WERI-Rb-1 (cell line): ENCODE measurements around the gene THAP6.

Experiments
- DNase-seq: peaks from one replicate; pipeline ENCODE4 v3.0.0-alpha.2; 2020
- H3K27ac ChIP-seq: fragments of 250-450 bp; sonication (Bioruptor Pico); 2 replicates; pipeline ENCODE4 v1.5.1; 2020; ENCODE audit warnings: mild to moderate bottlenecking, moderate library complexity
- H3K27me3 ChIP-seq: fragments of 250-450 bp; sonication (Bioruptor Pico); 2 replicates; pipeline ENCODE4 v1.5.1; 2021; ENCODE audit warnings: mild to moderate bottlenecking, low read depth, moderate library complexity; ENCODE audit not compliant: insufficient read depth, severe bottlenecking
- H3K36me3 ChIP-seq: fragments of 250-450 bp; sonication (Bioruptor Pico); 2 replicates; pipeline ENCODE4 v1.5.1; 2020; ENCODE audit warnings: mild to moderate bottlenecking, moderate library complexity
- H3K4me3 ChIP-seq: 2 replicates; pipeline ENCODE4 v1.5.1; 2011; ENCODE audit warnings: low read depth, mild to moderate bottlenecking, control low read depth, low read length
- H3K9me3 ChIP-seq: fragments of 250-450 bp; sonication (Bioruptor Pico); 2 replicates; pipeline ENCODE4 v1.5.1; 2021; ENCODE audit warnings: mild to moderate bottlenecking, moderate library complexity; ENCODE audit not compliant: severe bottlenecking
- TF ChIP-seq, protein P1 (sequence below): IDR thresholded peaks from 2 replicates; pipeline ENCODE4 v1.5.1; 2011; ENCODE audit warnings: low read depth, mild to moderate bottlenecking, control low read depth, inconsistent platforms, low read length

The THAP6 gene

DNA sequence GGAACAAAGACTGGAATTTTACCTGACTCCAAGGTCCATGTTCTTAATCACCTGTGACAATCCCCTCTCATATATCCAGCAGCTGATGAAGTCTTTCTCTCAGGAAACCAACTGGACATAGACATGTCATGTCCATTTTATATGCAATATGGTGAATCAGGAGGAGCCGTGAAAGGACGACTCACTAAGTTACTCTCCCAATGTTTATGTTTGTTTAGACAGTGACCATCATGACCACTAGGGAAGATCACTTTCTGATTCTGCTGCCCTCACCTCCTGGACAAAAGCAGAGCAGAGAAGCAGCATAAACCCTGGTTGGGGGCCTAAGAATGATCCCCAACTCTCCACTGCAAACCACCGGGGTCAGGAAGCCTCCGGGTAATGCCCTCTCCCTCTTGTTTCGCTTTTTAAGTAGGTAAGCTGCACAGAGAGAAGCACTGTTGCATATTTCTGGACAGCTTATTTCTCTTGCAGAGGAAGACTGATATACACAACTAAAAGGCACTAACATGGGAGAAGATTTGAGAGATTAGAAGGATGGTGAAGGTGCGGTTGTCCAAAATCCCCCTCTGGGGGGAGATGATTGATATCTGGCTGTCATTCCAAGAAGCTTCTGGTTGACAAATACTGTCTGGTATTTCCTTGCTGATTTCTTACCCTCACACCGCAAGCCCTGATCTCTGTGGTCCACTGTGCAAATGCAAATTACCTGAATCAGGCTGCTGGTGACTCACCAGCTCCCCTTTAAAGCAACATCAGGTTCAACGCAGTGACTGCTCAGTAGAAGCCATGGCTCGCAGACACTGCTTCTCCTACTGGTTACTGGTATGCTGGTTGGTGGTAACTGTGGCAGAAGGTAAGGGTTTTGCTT lies 41.3 kb downstream of the THAP6 start, which contains the start of gene ODAPH:
ODAPH (plus strand) TSS at position 773 of the 871 bp plus-strand sequence; CDS start at position 790, 17 bp downstream.
- TF ChIP-seq, protein P1, sequence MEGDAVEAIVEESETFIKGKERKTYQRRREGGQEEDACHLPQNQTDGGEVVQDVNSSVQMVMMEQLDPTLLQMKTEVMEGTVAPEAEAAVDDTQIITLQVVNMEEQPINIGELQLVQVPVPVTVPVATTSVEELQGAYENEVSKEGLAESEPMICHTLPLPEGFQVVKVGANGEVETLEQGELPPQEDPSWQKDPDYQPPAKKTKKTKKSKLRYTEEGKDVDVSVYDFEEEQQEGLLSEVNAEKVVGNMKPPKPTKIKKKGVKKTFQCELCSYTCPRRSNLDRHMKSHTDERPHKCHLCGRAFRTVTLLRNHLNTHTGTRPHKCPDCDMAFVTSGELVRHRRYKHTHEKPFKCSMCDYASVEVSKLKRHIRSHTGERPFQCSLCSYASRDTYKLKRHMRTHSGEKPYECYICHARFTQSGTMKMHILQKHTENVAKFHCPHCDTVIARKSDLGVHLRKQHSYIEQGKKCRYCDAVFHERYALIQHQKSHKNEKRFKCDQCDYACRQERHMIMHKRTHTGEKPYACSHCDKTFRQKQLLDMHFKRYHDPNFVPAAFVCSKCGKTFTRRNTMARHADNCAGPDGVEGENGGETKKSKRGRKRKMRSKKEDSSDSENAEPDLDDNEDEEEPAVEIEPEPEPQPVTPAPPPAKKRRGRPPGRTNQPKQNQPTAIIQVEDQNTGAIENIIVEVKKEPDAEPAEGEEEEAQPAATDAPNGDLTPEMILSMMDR = no peak
- Histone ChIP-seq H3K36me3 (no peaks in the 10 kb centered on the region), H3K27ac (no peak within 1 kb of the TSS), H3K27me3 (no peaks in the 10 kb centered on the region), H3K9me3 (no peaks in the 10 kb centered on the region), H3K4me3 (no peak within 1 kb of the TSS)
- DNase-seq = peak; percentile 14

- Histone ChIP-seq H3K4me3 (no peak overlapping the region), H3K27me3 (no peaks in the 10 kb centered on the region)
Observed at GRCh38 chr4:75557696-75558095, 43.4 kb downstream of the THAP6 start.

DNA sequence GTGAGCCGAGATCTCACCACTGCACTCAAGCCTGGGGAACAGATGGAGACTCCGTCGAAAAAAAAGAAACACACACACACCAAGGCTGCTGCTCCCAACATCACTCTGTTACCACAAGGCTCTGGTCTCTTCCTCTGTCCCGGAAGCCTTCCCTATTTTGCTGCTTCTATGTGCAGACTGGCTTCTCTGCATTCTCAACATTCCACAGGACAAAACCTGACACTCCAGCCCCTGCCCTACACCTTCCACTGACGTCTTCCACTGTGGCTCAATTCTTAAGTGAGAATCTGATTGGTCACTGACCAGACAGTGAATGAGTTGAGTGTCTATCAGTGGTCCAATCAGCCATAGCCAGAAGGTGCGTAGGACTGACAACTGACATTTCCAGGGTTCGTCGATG lies 47.5 kb downstream of the THAP6 start:
- Histone ChIP-seq H3K27ac (no peak overlapping the region), H3K4me3 (no peak overlapping the region), H3K27me3 (no peaks in the 10 kb centered on the region), H3K9me3 (no peaks in the 10 kb centered on the region), H3K36me3 (no peaks in the 10 kb centered on the region)
- TF ChIP-seq, protein P1 = no peak
- DNase-seq = no peak

More at GRCh38 chr4:75557696-75558095, 43.4 kb downstream of the THAP6 start:
- H3K27ac ChIP-seq = no peak overlapping the region
- H3K9me3 ChIP-seq = no peaks in the 10 kb centered on the region
- H3K36me3 ChIP-seq = no peaks in the 10 kb centered on the region
- no peak for DNase-seq
- TF ChIP-seq, protein P1 = no peak

DNA sequence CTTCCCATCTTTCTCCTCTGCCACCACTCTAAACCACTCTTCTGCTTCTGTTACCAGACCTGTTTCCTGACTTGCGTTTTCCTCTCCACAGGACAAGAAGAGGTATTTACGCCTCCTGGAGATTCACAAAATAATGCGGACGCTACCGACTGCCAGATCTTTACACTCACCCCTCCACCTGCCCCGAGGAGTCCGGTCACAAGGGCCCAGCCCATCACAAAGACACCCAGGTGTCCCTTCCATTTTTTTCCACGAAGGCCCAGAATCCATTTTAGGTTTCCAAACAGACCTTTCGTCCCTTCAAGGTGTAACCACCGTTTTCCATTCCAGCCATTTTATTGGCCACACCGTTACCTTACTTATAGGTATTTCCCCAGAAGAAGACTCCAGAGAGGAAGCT lies 49.8 kb downstream of the THAP6 start:
- no peaks in the 10 kb centered on the region for H3K36me3 ChIP-seq
- no peaks in the 10 kb centered on the region for H3K27me3 ChIP-seq
- TF ChIP-seq, protein P1 = no peak
- no peak overlapping the region for H3K27ac ChIP-seq
- DNase-seq = no peak
- H3K4me3 ChIP-seq = no peak overlapping the region
- H3K9me3 ChIP-seq = no peaks in the 10 kb centered on the region

- Histone ChIP-seq H3K27me3 (no peaks in the 10 kb centered on the region), H3K9me3 (no peaks in the 10 kb centered on the region), H3K4me3 (no peak overlapping the region), H3K27ac (no peak overlapping the region), H3K36me3 (no peaks in the 10 kb centered on the region)
- no peak for DNase-seq
- TF ChIP-seq, protein P1 = no peak
Observed at GRCh38 chr4:75565481-75565880, 51.2 kb downstream of the THAP6 start.
